ENCODE measurements around the gene CELSR1.

GRCh38 chr22:46409631-46410210 lies 127.7 kb downstream of the CELSR1 start:
- TF ChIP-seq, protein P1, sequence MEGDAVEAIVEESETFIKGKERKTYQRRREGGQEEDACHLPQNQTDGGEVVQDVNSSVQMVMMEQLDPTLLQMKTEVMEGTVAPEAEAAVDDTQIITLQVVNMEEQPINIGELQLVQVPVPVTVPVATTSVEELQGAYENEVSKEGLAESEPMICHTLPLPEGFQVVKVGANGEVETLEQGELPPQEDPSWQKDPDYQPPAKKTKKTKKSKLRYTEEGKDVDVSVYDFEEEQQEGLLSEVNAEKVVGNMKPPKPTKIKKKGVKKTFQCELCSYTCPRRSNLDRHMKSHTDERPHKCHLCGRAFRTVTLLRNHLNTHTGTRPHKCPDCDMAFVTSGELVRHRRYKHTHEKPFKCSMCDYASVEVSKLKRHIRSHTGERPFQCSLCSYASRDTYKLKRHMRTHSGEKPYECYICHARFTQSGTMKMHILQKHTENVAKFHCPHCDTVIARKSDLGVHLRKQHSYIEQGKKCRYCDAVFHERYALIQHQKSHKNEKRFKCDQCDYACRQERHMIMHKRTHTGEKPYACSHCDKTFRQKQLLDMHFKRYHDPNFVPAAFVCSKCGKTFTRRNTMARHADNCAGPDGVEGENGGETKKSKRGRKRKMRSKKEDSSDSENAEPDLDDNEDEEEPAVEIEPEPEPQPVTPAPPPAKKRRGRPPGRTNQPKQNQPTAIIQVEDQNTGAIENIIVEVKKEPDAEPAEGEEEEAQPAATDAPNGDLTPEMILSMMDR (CRISPR knock-in tag; IDR thresholded peaks at IDR 0.05): no peak
- TF ChIP-seq, protein P2, sequence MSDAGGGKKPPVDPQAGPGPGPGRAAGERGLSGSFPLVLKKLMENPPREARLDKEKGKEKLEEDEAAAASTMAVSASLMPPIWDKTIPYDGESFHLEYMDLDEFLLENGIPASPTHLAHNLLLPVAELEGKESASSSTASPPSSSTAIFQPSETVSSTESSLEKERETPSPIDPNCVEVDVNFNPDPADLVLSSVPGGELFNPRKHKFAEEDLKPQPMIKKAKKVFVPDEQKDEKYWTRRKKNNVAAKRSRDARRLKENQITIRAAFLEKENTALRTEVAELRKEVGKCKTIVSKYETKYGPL (CRISPR knock-in tag; IDR thresholded peaks at IDR 0.05): no peak
- no peak for TF ChIP-seq ISL2 (CRISPR knock-in tag; IDR thresholded peaks at IDR 0.05)
- no peak for TF ChIP-seq MTF1 (CRISPR knock-in tag; IDR thresholded peaks at IDR 0.05)
- no peak for TF ChIP-seq ZFX (CRISPR knock-in tag; IDR thresholded peaks at IDR 0.05; ENCODE audit: low read depth)
- TF ChIP-seq ZNF44 (CRISPR knock-in tag; IDR thresholded peaks at IDR 0.05): no peak
